ENCODE results near the gene EPHB1.

Gene EPHB1

GRCh38 chr3:134892326-134892725 lies 97.3 kb downstream of the EPHB1 start:
- Histone ChIP-seq H3K9me3 (no peaks in the 10 kb centered on the region), H3K36me3 (no peaks in the 10 kb centered on the region)

GRCh38 chr3:134892761-134893160 lies 97.7 kb downstream of the EPHB1 start:
- no peaks in the 10 kb centered on the region for H3K36me3 ChIP-seq
- no peaks in the 10 kb centered on the region for H3K27me3 ChIP-seq
- no peak for TF ChIP-seq CTCF (IDR thresholded peaks at IDR 0.05)
- no peaks in the 10 kb centered on the region for H3K4me1 ChIP-seq (ENCODE audit: control insufficient read depth in 1 of 2, insufficient read depth in 1 of 2, low read depth in 1 of 2, low read length in 1 of 2)
- H3K4me3 ChIP-seq (ENCODE audit: low read depth in 1 of 2, low read length in 1 of 2), result no peak overlapping the region
- no peaks in the 10 kb centered on the region for H3K9me3 ChIP-seq
- no peak overlapping the region for H3K27ac ChIP-seq

More at GRCh38 chr3:134892326-134892725, 97.3 kb downstream of the EPHB1 start:
- no peaks in the 10 kb centered on the region for H3K4me1 ChIP-seq (ENCODE audit: control insufficient read depth in 1 of 2, insufficient read depth in 1 of 2, low read depth in 1 of 2, low read length in 1 of 2)
- no peak overlapping the region for H3K4me3 ChIP-seq (ENCODE audit: low read depth in 1 of 2, low read length in 1 of 2)
- no peak overlapping the region for H3K27ac ChIP-seq
- no peaks in the 10 kb centered on the region for H3K27me3 ChIP-seq
- no peak for TF ChIP-seq CTCF (IDR thresholded peaks at IDR 0.05)

- Histone ChIP-seq H3K4me3 (ENCODE audit: low read depth in 1 of 2, low read length in 1 of 2) (no peak overlapping the region), H3K36me3 (no peaks in the 10 kb centered on the region), H3K27ac (no peak overlapping the region), H3K27me3 (no peaks in the 10 kb centered on the region), H3K9me3 (no peaks in the 10 kb centered on the region), H3K4me1 (ENCODE audit: control insufficient read depth in 1 of 2, insufficient read depth in 1 of 2, low read depth in 1 of 2, low read length in 1 of 2) (no peaks in the 10 kb centered on the region)
- TF ChIP-seq CTCF (IDR thresholded peaks at IDR 0.05), result no peak
Observed at GRCh38 chr3:134894533-134894932, 99.5 kb downstream of the EPHB1 start.

- H3K4me1 ChIP-seq (ENCODE audit: control insufficient read depth in 1 of 2, insufficient read depth in 1 of 2, low read depth in 1 of 2, low read length in 1 of 2), result no peaks in the 10 kb centered on the region
- TF ChIP-seq CTCF (IDR thresholded peaks at IDR 0.05), result no peak
- no peak overlapping the region for H3K27ac ChIP-seq
- H3K9me3 ChIP-seq, result no peaks in the 10 kb centered on the region
- H3K27me3 ChIP-seq, result no peaks in the 10 kb centered on the region
- H3K4me3 ChIP-seq (ENCODE audit: low read depth in 1 of 2, low read length in 1 of 2), result no peak overlapping the region
- H3K36me3 ChIP-seq, result no peaks in the 10 kb centered on the region
Observed at GRCh38 chr3:134895181-134895580, 100.1 kb downstream of the EPHB1 start.

GRCh38 chr3:134896141-134896540 lies 101.1 kb downstream of the EPHB1 start:
- no peaks in the 10 kb centered on the region for H3K27me3 ChIP-seq
- no peaks in the 10 kb centered on the region for H3K4me1 ChIP-seq (ENCODE audit: control insufficient read depth in 1 of 2, insufficient read depth in 1 of 2, low read depth in 1 of 2, low read length in 1 of 2)
- H3K4me3 ChIP-seq (ENCODE audit: low read depth in 1 of 2, low read length in 1 of 2), result no peak overlapping the region
- H3K27ac ChIP-seq, result no peak overlapping the region
- H3K36me3 ChIP-seq, result no peaks in the 10 kb centered on the region
- TF ChIP-seq CTCF (IDR thresholded peaks at IDR 0.05), result no peak
- no peaks in the 10 kb centered on the region for H3K9me3 ChIP-seq

GRCh38 chr3:134896696-134897095 lies 101.6 kb downstream of the EPHB1 start:
- Histone ChIP-seq H3K9me3 (no peaks in the 10 kb centered on the region), H3K4me3 (ENCODE audit: low read depth in 1 of 2, low read length in 1 of 2) (no peak overlapping the region), H3K27ac (no peak overlapping the region), H3K4me1 (ENCODE audit: control insufficient read depth in 1 of 2, insufficient read depth in 1 of 2, low read depth in 1 of 2, low read length in 1 of 2) (no peaks in the 10 kb centered on the region), H3K36me3 (no peaks in the 10 kb centered on the region), H3K27me3 (no peaks in the 10 kb centered on the region)
- no peak for TF ChIP-seq CTCF (IDR thresholded peaks at IDR 0.05)

Data from neutrophil (primary cell).